IMR-90 (cell line): ENCODE results near the gene ANKRD13A. TPM values are rescaled to one million over a fixed set of nuclear protein-coding genes. Genes with fewer than 3 reads are reported as not detected.

Experiments
- microRNA-seq, 2 experiments: library from miRNA; stranded (forward) in 1 of 2; unstranded in 1 of 2; fragments of 10-50 nt in 1 of 2; fragments of <30 nt in 1 of 2; gene quantifications in 1 of 2; microRNA quantifications in 1 of 2; one replicate each; pipeline versions ENCODE3 to v1.1.0; 2013 to 2020; ENCODE audit not compliant: insufficient read depth in 1 of 2, insufficient read length in 1 of 2, unreplicated experiment in 1 of 2
- polyA plus RNA-seq, 3 experiments: library from polyadenylated mRNA; depleted of rRNA; stranded (reverse); fragments of >200 nt; gene quantifications; 2 replicates each; pipeline ENCODE4 v1.2.3, GENCODE V29; 2012; ENCODE audit warnings: low replicate concordance in 1 of 3
- small RNA-seq, 5 experiments: library from RNA; depleted of rRNA; stranded (forward); fragments of <200 nt; gene quantifications; one replicate each; pipeline ENCODE3, GENCODE V24; 2012
- total RNA-seq: library from RNA; depleted of rRNA; stranded (reverse); fragments of >200 nt; gene quantifications from 2 replicates; pipeline ENCODE4 v1.2.3, GENCODE V29; 2012; rRNA removed

Gene ANKRD13A
- total and polyA plus RNA-seq, 2 of the 4 experiments (the other 2 are of a cell fraction) = 299 to 449 TPM

Small RNA genes within 50 kb of the gene (microRNA-seq; reads per million reads assigned to microRNA genes)
- not detected for gene AC007546.2 (ENCODE audit: insufficient read depth, insufficient read length)

Small RNA genes within 50 kb of the gene (small RNA-seq; reads per million reads assigned to genes)
- gene AC007546.2 = 0 reads per million in 5 experiments

Other genes starting within 250 kb of the ANKRD13A start
- 1.1 TPM in 2 replicates for gene TRPV4, start 166.0 kb upstream of the ANKRD13A start, total RNA-seq
- 6.1 and 6.6 TPM in 2 replicates for gene TRPV4, start 166.0 kb upstream of the ANKRD13A start, polyA plus RNA-seq (2012; rRNA removed)
- gene GLTP, start 118.9 kb upstream of the ANKRD13A start, total RNA-seq = 58.4 and 67.2 TPM in 2 replicates
- 32.5 and 34.4 TPM in 2 replicates for gene GLTP, start 118.9 kb upstream of the ANKRD13A start, polyA plus RNA-seq (2012; rRNA removed)
- 6.1 and 11.4 TPM in 2 replicates for gene TCHP, start 99.2 kb upstream of the ANKRD13A start, total RNA-seq
- gene TCHP, start 99.2 kb upstream of the ANKRD13A start, polyA plus RNA-seq (2012; rRNA removed) = 10.9 and 13.4 TPM in 2 replicates
- gene GIT2, start 3.1 kb upstream of the ANKRD13A start, total RNA-seq = 60.5 and 71.9 TPM in 2 replicates
- 43.0 and 48.0 TPM in 2 replicates for gene GIT2, start 3.1 kb upstream of the ANKRD13A start, polyA plus RNA-seq (2012; rRNA removed)
- 5.0 and 6.7 TPM in 2 replicates for gene C12orf76, start 49.1 kb downstream of the ANKRD13A start, total RNA-seq
- gene C12orf76, start 49.1 kb downstream of the ANKRD13A start, polyA plus RNA-seq (2012; rRNA removed) = 6.2 and 7.1 TPM in 2 replicates
- gene IFT81, start 124.9 kb downstream of the ANKRD13A start, total RNA-seq = 6.1 and 10.6 TPM in 2 replicates
- 6.7 and 8.1 TPM in 2 replicates for gene IFT81, start 124.9 kb downstream of the ANKRD13A start, polyA plus RNA-seq (2012; rRNA removed)